ENCODE results near the gene OTUD5.

OTUD5 gene

DNA sequence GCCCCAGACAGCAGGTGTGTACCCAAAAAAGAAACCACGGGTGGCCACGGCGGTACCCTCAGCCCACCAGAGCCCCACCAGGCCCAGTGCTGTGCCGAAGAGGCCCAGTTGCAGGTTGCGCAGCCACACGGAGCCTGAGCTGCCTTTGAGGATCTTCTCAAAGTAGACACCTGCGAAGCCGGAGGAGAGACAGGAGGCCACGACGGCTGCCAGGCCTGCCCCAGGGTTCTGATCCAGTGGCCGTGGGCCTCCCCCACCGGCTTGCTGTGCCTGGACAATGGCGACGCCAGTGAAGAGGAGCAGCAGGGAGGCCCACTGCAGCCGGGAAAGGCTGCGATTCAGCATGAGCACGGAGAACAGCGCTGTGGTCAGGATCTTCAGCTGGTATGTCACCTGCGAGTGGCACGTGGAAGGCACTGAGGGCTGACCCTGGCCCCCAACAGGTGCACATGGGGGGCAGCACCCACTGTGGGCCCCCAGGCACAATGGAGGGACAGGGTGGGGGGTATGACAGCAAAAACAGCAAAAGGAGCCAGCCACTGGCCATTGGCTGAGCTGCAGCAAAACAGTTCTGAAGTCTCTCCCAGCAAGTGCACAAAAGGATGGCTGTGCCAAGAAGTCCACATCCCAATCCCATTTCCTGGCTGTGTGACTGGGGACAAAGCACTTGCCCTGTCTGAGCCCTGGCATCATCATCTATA lies 52.2 kb downstream of the OTUD5 start:
- Histone ChIP-seq H3K9me2 (ENCODE audit: low read depth, low read length) (no peaks in the 10 kb centered on the region), H3K27ac (ENCODE audit: low read depth, low read length, poor library complexity, severe bottlenecking) (no peak overlapping the region), H3K36me3 (ENCODE audit: insufficient read depth, low read length) (peaks cover 40% of the 10 kb centered on the region), H3K4me3 (ENCODE audit: low read depth, low read length, poor library complexity, severe bottlenecking) (no peak overlapping the region), H2AFZ (ENCODE audit: low read length) (no peak overlapping the region), H3K9me3 (ENCODE audit: low read length) (no peaks in the 10 kb centered on the region), H3K27me3 (ENCODE audit: insufficient read depth, low read length) (no peaks in the 10 kb centered on the region), H3K4me1 (ENCODE audit: insufficient read depth, low read length, severe bottlenecking) (peaks cover 3% of the 10 kb centered on the region), H3F3A (ENCODE audit: insufficient read depth, low read length) (no peaks in the 10 kb centered on the region), H3K79me2 (ENCODE audit: insufficient read depth, low read length) (no peaks in the 10 kb centered on the region), H3K4me2 (ENCODE audit: low read length) (no peak overlapping the region), H4K20me1 (ENCODE audit: insufficient read depth, low read length) (no peaks in the 10 kb centered on the region), H3K9ac (ENCODE audit: low read length) (no peak overlapping the region)
- no peak for TF ChIP-seq EZH2 (IDR thresholded peaks at IDR 0.05; ENCODE audit: borderline replicate concordance, low read length)
- TF ChIP-seq, protein P1, sequence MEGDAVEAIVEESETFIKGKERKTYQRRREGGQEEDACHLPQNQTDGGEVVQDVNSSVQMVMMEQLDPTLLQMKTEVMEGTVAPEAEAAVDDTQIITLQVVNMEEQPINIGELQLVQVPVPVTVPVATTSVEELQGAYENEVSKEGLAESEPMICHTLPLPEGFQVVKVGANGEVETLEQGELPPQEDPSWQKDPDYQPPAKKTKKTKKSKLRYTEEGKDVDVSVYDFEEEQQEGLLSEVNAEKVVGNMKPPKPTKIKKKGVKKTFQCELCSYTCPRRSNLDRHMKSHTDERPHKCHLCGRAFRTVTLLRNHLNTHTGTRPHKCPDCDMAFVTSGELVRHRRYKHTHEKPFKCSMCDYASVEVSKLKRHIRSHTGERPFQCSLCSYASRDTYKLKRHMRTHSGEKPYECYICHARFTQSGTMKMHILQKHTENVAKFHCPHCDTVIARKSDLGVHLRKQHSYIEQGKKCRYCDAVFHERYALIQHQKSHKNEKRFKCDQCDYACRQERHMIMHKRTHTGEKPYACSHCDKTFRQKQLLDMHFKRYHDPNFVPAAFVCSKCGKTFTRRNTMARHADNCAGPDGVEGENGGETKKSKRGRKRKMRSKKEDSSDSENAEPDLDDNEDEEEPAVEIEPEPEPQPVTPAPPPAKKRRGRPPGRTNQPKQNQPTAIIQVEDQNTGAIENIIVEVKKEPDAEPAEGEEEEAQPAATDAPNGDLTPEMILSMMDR (IDR thresholded peaks at IDR 0.05; ENCODE audit: low read length): no peak

DNA sequence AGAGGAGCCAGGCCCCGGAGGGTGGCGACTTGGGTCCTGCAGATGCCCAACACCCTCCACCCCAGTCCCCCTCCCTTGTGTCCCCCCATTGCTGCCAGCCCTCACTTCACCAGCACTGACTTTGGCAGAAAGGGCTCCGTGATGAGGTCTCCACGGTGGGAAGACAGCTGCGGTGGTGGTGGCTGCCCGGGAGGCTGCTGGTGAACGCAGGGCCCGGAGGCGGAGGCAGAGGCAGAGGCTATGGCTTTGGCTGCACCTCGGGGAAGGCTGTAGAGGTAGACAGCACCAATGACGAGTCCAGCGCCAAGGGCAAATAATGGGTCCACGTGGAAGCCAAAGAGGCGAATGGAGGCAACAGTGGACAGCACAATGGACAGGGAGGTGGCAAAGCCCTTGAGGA lies 52.8 kb downstream of the OTUD5 start:
- H2AFZ ChIP-seq (ENCODE audit: low read length): no peak overlapping the region
- no peak overlapping the region for H3K9ac ChIP-seq (ENCODE audit: low read length)
- H3K79me2 ChIP-seq (ENCODE audit: insufficient read depth, low read length): peaks cover under 1% of the 10 kb centered on the region; the same call in 1 of the 2 replicates
- H4K20me1 ChIP-seq (ENCODE audit: insufficient read depth, low read length): no peaks in the 10 kb centered on the region
- H3K27me3 ChIP-seq (ENCODE audit: insufficient read depth, low read length): no peaks in the 10 kb centered on the region
- H3K4me3 ChIP-seq (ENCODE audit: low read depth, low read length, poor library complexity, severe bottlenecking): no peak overlapping the region
- no peaks in the 10 kb centered on the region for H3K9me3 ChIP-seq (ENCODE audit: low read length)
- no peak overlapping the region for H3K27ac ChIP-seq (ENCODE audit: low read depth, low read length, poor library complexity, severe bottlenecking)
- no peaks in the 10 kb centered on the region for H3F3A ChIP-seq (ENCODE audit: insufficient read depth, low read length)
- peaks cover 42% of the 10 kb centered on the region for H3K36me3 ChIP-seq (ENCODE audit: insufficient read depth, low read length)
- H3K4me1 ChIP-seq (ENCODE audit: insufficient read depth, low read length, severe bottlenecking): peaks cover under 1% of the 10 kb centered on the region
- no peak for TF ChIP-seq EZH2 (IDR thresholded peaks at IDR 0.05; ENCODE audit: borderline replicate concordance, low read length)
- no peak overlapping the region for H3K4me2 ChIP-seq (ENCODE audit: low read length)
- H3K9me2 ChIP-seq (ENCODE audit: low read depth, low read length): no peaks in the 10 kb centered on the region

DNA sequence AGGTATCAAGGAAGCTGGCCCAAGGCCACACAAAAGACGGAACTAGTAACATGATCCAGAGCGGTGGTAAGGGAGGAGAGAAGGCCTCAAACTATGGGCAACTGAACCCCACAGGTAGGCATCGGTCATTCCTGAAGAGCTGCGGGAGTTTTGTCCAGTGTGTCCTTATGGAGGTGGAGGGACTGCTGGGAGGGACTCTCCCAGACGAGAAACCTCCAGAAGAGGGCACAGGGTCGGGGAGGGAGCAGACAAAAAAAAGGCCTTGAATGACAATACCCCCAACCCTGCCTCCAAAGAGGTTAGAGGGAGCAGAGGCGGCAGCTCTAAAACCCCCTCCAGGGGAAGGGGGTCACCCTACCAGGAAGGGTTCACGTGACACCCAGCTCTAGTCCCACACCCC lies 53.2 kb downstream of the OTUD5 start:
- H3K36me3 ChIP-seq (ENCODE audit: insufficient read depth, low read length): peaks cover 47% of the 10 kb centered on the region
- H3K4me2 ChIP-seq (ENCODE audit: low read length): no peak overlapping the region
- H3F3A ChIP-seq (ENCODE audit: insufficient read depth, low read length): no peaks in the 10 kb centered on the region
- H4K20me1 ChIP-seq (ENCODE audit: insufficient read depth, low read length): no peaks in the 10 kb centered on the region
- no peak overlapping the region for H3K27ac ChIP-seq (ENCODE audit: low read depth, low read length, poor library complexity, severe bottlenecking)
- no peaks in the 10 kb centered on the region for H3K9me3 ChIP-seq (ENCODE audit: low read length)
- H3K27me3 ChIP-seq (ENCODE audit: insufficient read depth, low read length): no peaks in the 10 kb centered on the region
- H3K9ac ChIP-seq (ENCODE audit: low read length): no peak overlapping the region
- no peak overlapping the region for H3K4me3 ChIP-seq (ENCODE audit: low read depth, low read length, poor library complexity, severe bottlenecking)
- H3K79me2 ChIP-seq (ENCODE audit: insufficient read depth, low read length): peaks cover 5% of the 10 kb centered on the region; the same call in 1 of the 2 replicates
- TF ChIP-seq, protein P1 (IDR thresholded peaks at IDR 0.05; ENCODE audit: low read length): no peak
- no peak for TF ChIP-seq EZH2 (IDR thresholded peaks at IDR 0.05; ENCODE audit: borderline replicate concordance, low read length)
- peaks cover 5% of the 10 kb centered on the region for H3K4me1 ChIP-seq (ENCODE audit: insufficient read depth, low read length, severe bottlenecking)
- H3K9me2 ChIP-seq (ENCODE audit: low read depth, low read length): no peaks in the 10 kb centered on the region
- H2AFZ ChIP-seq (ENCODE audit: low read length): no peak overlapping the region

- Histone ChIP-seq H3K4me3 (ENCODE audit: low read depth, low read length, poor library complexity, severe bottlenecking) (no peak overlapping the region), H3K36me3 (ENCODE audit: insufficient read depth, low read length) (peaks cover 49% of the 10 kb centered on the region), H3K79me2 (ENCODE audit: insufficient read depth, low read length) (peaks cover 7% of the 10 kb centered on the region; the same call in 1 of the 2 replicates)
Measured at GRCh38 chrX:48903290-48903689, 54.1 kb downstream of the OTUD5 start.

More at GRCh38 chrX:48903290-48903689, 54.1 kb downstream of the OTUD5 start:
- Histone ChIP-seq H3K9ac (ENCODE audit: low read length) (no peak overlapping the region), H3K9me3 (ENCODE audit: low read length) (no peaks in the 10 kb centered on the region), H3K9me2 (ENCODE audit: low read depth, low read length) (no peaks in the 10 kb centered on the region), H3K4me1 (ENCODE audit: insufficient read depth, low read length, severe bottlenecking) (peaks cover 14% of the 10 kb centered on the region), H4K20me1 (ENCODE audit: insufficient read depth, low read length) (no peaks in the 10 kb centered on the region), H3K27me3 (ENCODE audit: insufficient read depth, low read length) (no peaks in the 10 kb centered on the region), H3K4me2 (ENCODE audit: low read length) (no peak overlapping the region), H3F3A (ENCODE audit: insufficient read depth, low read length) (no peaks in the 10 kb centered on the region), H3K27ac (ENCODE audit: low read depth, low read length, poor library complexity, severe bottlenecking) (no peak overlapping the region), H2AFZ (ENCODE audit: low read length) (no peak overlapping the region)
- TF ChIP-seq EZH2 (IDR thresholded peaks at IDR 0.05; ENCODE audit: borderline replicate concordance, low read length): no peak
- TF ChIP-seq, protein P1 (IDR thresholded peaks at IDR 0.05; ENCODE audit: low read length): no peak
